GM20431 (cell line): ENCODE data around the gene REEP6.
"Not testable (repeated sequence)": the region's sequence is repeated elsewhere in the genome, so short reads cannot be mapped to it uniquely, and the experiment has no call there.

Source experiments
- in situ Hi-C: fragments of 300-500 bp; cut with MseI, MboI; formaldehyde crosslinking; loops from one replicate; pipeline ENCODE4 v1.15.0; 2020; ENCODE audit warnings: low sequenced_read_pairs; ENCODE audit not compliant: unreplicated experiment

Gene REEP6

GRCh38 chr19:1488282-1488601 lies 2.7 kb upstream of the REEP6 start:
- in situ Hi-C loops = no loop called here

GRCh38 chr19:1489463-1490310 lies 1.3 kb upstream of the REEP6 start:
- in situ Hi-C loops = no loop called here

- in situ Hi-C loops = no loop called here
Measured at GRCh38 chr19:1490311-1491113, 469 bp upstream of the REEP6 start, which contains the start of gene PCSK4. Gene PCSK4 (minus strand): TSS chr19:1490350. CDS start chr19:1490346, 4 bp downstream.

GRCh38 chr19:1491849-1492170 lies 829 bp downstream of the REEP6 start:
- in situ Hi-C loops = no loop called here

GRCh38 chr19:1492474-1493006 lies 1.6 kb downstream of the REEP6 start:
- in situ Hi-C loops = no loop called here

- in situ Hi-C loops = no loop called here
Measured at GRCh38 chr19:1494115-1494815, 3.3 kb downstream of the REEP6 start.

- in situ Hi-C loops = no loop called here
Measured at GRCh38 chr19:1495051-1495798, 4.2 kb downstream of the REEP6 start.

- in situ Hi-C loops = no loop called here
Measured at GRCh38 chr19:1495799-1496713, 5.1 kb downstream of the REEP6 start.

GRCh38 chr19:1496714-1497577 lies 6.0 kb downstream of the REEP6 start:
- in situ Hi-C loops = no loop called here

- in situ Hi-C loops = no loop called here
Measured at GRCh38 chr19:1497578-1498235, 6.7 kb downstream of the REEP6 start.

GRCh38 chr19:1499231-1499630 lies 8.2 kb downstream of the REEP6 start:
- in situ Hi-C loops = not testable (repeated sequence)

GRCh38 chr19:1501200-1501595 lies 10.2 kb downstream of the REEP6 start:
- in situ Hi-C loops = no loop called here

- in situ Hi-C loops = no loop called here
Measured at GRCh38 chr19:1502433-1503088, 11.6 kb downstream of the REEP6 start.

GRCh38 chr19:1503089-1503924 lies 12.3 kb downstream of the REEP6 start:
- in situ Hi-C loops = no loop called here

GRCh38 chr19:1503925-1504773 lies 13.2 kb downstream of the REEP6 start:
- in situ Hi-C loops = no loop called here
